HFFc6 (cell line): ENCODE data around the gene SH3RF3. TPM values are rescaled to one million over a fixed set of nuclear protein-coding genes. Genes with fewer than 3 reads are reported as not detected.

Experiments
- DNase-seq: peaks from one replicate; pipeline ENCODE4 v3.0.0-alpha.2; 2018
- H3K27ac Mint-ChIP-seq: 2 replicates; pipeline ENCODE4 v1.8.0; 2020; ENCODE audit warnings: mild to moderate bottlenecking, mixed read lengths
- H3K27me3 Mint-ChIP-seq: 2 replicates; pipeline ENCODE4 v1.8.0; 2021; ENCODE audit warnings: mild to moderate bottlenecking, moderate library complexity, mixed read lengths; ENCODE audit not compliant: insufficient read depth
- H3K36me3 Mint-ChIP-seq: 2 replicates; pipeline ENCODE4 v1.8.0; 2021; ENCODE audit warnings: low read depth, mixed read lengths
- H3K4me1 Mint-ChIP-seq: 2 replicates; pipeline ENCODE4 v1.8.0; 2020; ENCODE audit warnings: low read depth, mixed read lengths
- H3K4me3 Mint-ChIP-seq: 2 replicates; pipeline ENCODE4 v1.8.0; 2020; ENCODE audit warnings: mild to moderate bottlenecking, moderate library complexity, mixed read lengths
- H3K9me3 Mint-ChIP-seq: 2 replicates; pipeline ENCODE4 v1.8.0; 2020; ENCODE audit warnings: mild to moderate bottlenecking, mixed read lengths
- CTCF ChIP-seq: fragments of 200-600 bp; sonication (generic); IDR thresholded peaks from 2 replicates; pipeline ENCODE4 v1.5.0; 2021; ENCODE audit warnings: antibody characterized with exemption, mild to moderate bottlenecking
- total RNA-seq, 6 experiments: library from RNA; stranded (reverse); fragmentation: NEBNext Ultra II Directional; extraction: Animal tissue kit (Norgen Biotek cat#: 25700); gene quantifications; 2 replicates in 1 of 6; 3 replicates in 5 of 6; pipeline ENCODE4 v1.2.3, GENCODE V29; 2021

The SH3RF3 gene
- total RNA-seq, 6 experiments from 2014 or later, result 2.4 to 4.4 (median 3.7) TPM

GRCh38 chr2:109526442-109526970 is 397.5 kb downstream of the SH3RF3 start:
- Mint-ChIP-seq H3K4me3 (no peak overlapping the region), H3K36me3 (no peaks in the 10 kb centered on the region), H3K4me1 (peaks cover 4% of the 10 kb centered on the region; the same call in 1 of the 2 replicates), H3K27me3 (peaks cover 40% of the 10 kb centered on the region), H3K9me3 (no peaks in the 10 kb centered on the region), H3K27ac (no peak overlapping the region)
- no peak for DNase-seq
- no peak for TF ChIP-seq CTCF

GRCh38 chr2:109527079-109527478 is 398.1 kb downstream of the SH3RF3 start:
- Mint-ChIP-seq H3K9me3 (no peaks in the 10 kb centered on the region), H3K4me3 (no peak overlapping the region), H3K27me3 (peaks cover 40% of the 10 kb centered on the region), H3K4me1 (peaks cover 4% of the 10 kb centered on the region; the same call in 1 of the 2 replicates), H3K36me3 (no peaks in the 10 kb centered on the region), H3K27ac (no peak overlapping the region)
- TF ChIP-seq CTCF, result no peak
- no peak for DNase-seq

- no peak for DNase-seq
These were observed 399.1 kb downstream of the SH3RF3 start for GRCh38 chr2:109527846-109528705.

GRCh38 chr2:109528811-109529501 is 400.0 kb downstream of the SH3RF3 start:
- H3K27ac Mint-ChIP-seq, result no peak overlapping the region
- no peak overlapping the region for H3K4me3 Mint-ChIP-seq
- H3K9me3 Mint-ChIP-seq, result no peaks in the 10 kb centered on the region
- peaks cover 4% of the 10 kb centered on the region; the same call in 1 of the 2 replicates for H3K4me1 Mint-ChIP-seq
- no peak for DNase-seq
- H3K36me3 Mint-ChIP-seq, result no peaks in the 10 kb centered on the region
- TF ChIP-seq CTCF, result no peak
- H3K27me3 Mint-ChIP-seq, result peaks cover 44% of the 10 kb centered on the region

More at GRCh38 chr2:109527846-109528705, 399.1 kb downstream of the SH3RF3 start:
- Mint-ChIP-seq H3K4me3 (no peak overlapping the region), H3K4me1 (peaks cover 4% of the 10 kb centered on the region; the same call in 1 of the 2 replicates), H3K9me3 (no peaks in the 10 kb centered on the region), H3K36me3 (no peaks in the 10 kb centered on the region), H3K27me3 (peaks cover 40% of the 10 kb centered on the region), H3K27ac (no peak overlapping the region)
- TF ChIP-seq CTCF, result no peak

GRCh38 chr2:109529532-109530449 is 400.8 kb downstream of the SH3RF3 start:
- H3K4me3 Mint-ChIP-seq, result no peak overlapping the region
- TF ChIP-seq CTCF, result no peak
- no peak for DNase-seq
- H3K27me3 Mint-ChIP-seq, result peaks cover 40% of the 10 kb centered on the region
- no peaks in the 10 kb centered on the region for H3K9me3 Mint-ChIP-seq
- H3K4me1 Mint-ChIP-seq, result peaks cover 4% of the 10 kb centered on the region; the same call in 1 of the 2 replicates
- no peaks in the 10 kb centered on the region for H3K36me3 Mint-ChIP-seq
- H3K27ac Mint-ChIP-seq, result no peak overlapping the region
